GM19328 (cell line): Measurements from ENCODE around the gene LENEP.

Source experiments
- ATAC-seq: cut with Tn5 transposase; IDR thresholded peaks from one replicate; pipeline ENCODE4 v1.9.1; 2021; ENCODE audit warnings: mild to moderate bottlenecking, moderate library complexity; ENCODE audit not compliant: unreplicated experiment

LENEP gene

DNA sequence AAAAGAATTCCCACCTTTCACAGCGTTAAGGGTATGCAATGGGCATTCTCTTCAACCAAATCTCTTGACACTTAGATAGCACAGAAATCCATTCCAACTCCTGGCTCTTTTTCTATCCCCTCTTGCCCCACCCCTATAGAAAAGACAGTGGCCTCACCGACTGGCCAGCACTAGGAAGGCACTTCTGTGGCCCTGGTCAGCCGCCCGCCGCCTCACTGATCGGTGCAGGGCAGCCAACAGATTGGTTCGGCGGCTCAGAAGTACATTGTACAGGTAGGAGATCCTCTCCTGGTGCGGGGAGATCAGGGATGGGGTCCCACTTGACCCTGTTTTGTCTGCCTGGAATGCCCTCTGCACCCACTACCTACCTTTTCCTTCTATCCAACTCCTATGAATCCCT is 30.9 kb downstream of the LENEP start:
- ATAC-seq: no peak

DNA sequence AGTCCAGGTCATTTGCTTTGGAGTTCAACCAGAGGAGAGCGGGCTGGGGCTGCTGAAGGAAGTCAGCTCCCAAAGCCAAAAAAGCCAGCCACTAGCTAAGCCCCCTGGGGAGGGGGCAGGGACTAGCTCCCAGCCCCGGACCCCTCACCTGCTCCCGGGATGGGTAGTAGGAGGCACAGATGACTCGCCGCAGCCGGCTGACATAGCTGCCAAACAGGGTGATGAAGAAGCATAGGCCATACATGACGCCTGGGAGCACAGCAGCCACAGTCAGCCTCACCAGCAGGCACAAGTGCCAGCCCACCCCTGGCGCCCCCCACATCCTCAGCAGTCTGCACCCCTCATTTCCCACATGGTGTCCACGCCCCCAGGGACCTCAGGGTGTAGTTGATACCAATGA is 32.8 kb downstream of the LENEP start:
- no peak for ATAC-seq

DNA sequence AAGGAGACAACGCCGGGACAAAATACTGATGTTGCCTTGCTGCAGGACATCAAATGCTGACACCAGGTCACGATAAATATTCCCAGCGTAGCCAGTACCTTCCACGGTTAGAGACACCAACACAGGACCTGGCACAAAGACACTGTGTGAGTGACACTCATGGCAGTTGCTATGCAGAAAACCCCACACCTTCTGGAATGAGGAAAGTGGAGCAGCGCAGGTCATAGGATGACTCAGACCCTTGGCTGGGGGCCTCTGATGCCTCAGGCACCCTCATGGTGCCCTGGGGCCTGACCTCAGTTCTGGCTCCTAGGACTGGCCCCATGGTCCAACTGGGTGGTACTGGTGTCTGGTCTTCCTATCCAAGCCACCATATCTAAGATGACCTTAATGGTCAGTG is 33.2 kb downstream of the LENEP start:
- no peak for ATAC-seq

DNA sequence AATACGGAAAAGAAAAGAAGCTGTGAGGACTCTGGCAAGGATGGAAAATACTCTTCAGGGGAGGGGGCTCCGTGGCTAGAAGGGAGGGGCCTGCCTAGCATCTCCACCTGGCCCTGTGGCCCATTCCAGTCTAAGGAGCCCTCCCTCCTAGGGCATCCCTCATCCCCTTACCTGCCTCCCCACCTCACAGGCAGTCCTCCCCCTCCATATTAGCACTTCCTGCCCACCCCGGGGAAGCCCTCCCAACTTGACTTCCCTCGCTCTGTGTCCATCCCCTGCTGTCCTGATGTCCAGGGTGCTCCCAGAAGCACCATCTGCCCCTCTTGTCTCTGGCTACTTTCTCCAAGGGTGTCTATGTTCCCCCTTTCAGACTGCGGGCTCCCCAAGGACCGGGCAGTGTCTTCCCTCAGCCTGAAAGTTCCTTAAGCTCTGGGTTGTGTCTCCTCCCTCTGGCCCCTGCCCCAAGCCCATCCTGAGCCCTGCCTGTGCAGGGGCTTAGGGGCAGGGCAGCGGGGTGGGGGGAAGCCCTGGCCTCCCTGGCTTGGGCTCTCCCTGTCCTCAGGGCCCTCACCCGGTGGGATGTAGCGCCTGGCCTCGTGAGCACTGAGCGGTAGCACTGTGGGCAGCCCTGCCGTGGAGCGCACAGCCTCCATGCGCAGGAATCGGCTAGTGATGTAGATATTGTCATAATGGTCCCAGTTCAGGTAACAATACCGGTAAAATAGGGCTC is 36.3 kb downstream of the LENEP start:
- ATAC-seq: no peak

DNA sequence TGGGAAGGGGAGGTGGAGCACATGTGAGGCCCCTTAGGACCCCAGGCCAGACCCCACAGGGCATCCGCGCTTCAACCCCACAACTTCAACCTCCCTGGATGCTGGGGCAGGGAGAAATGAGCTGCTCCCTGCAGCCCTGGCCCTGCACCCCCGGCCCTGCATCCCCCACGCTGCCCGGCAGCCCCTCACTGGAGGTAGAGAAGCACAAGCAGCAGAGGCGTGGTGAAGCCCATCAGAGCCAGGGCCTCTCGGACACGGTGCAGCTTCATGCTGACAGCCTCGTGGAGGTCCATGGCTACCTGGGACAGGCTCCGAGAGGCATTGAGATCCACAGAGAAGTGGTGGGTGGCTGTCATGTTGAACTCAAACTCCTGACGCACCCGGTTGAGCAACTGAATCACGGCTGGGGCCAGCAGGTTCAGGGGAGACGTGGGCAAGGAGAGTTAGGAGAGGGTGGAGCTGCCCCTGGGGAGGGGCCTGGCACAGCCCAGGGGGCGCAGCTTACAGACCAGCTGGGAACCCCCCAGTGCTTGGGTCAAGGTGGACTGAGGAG is 36.9 kb downstream of the LENEP start:
- ATAC-seq: no peak

DNA sequence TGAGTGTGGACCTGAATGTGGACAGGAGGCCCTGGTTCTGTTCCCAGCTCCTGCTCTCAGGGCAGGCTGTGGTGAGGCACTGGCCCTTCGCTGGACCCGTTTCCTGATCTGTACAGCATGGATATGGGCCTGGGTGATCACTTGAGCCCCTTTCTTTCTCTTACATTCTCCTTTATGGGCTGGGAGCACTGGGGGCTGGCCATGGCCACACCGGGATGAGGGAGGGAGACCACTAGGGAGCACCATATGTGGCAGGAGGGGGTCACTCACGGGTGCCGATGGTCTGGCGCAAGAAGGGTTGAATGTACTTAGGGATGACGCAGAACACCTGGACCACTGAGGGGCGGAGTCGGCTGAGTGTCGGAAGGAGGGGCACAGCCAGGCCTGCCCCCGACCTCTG is 37.5 kb downstream of the LENEP start:
- no peak for ATAC-seq

DNA sequence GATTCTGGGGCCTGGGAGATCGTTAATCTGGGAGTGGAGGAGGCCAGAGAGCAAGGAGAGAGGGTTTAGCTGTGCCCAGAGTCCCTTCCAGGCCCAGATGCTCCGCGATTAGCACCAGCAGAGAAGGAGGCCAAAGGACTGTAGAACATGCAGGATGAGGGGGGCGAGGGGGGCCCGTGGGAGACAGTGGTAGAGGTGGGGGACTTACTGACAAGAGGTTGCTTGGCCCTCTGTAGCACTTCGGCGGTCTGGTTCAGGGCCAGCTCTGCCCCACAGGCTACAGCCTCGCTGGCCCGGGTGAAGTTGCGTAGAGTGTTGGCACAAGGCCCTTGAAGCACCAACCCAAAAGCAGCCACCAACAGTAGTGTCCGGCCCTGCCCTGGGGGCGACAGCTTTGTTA is 39.5 kb downstream of the LENEP start:
- no peak for ATAC-seq

DNA sequence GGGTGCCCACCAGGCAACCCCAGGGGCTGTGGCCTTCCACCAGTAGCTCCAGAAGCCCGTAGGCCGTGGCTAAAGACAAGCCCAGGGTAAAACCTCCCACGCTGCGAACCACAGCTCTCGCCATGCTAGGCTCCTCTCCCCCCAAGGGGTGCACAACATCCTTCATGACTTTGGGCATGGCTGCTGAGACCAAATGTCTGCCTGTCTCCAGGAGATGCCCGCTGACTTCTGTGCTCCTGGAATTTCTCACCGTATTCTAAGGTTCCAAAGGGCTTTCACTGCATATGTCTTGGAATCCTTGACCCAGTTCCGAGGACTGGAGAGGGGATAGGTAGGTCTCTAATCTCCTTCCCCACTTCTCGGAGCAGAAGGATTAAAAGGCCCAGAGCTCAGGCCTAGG is 40.1 kb downstream of the LENEP start, which contains the start of the genes DCST1 and DCST2:
Gene DCST1, plus strand, starts transcription at position 301 of the 400 bp plus-strand sequence. CDS start 213 bp downstream, outside the sequence.
Gene DCST2, minus strand, starts transcription at position 258 of the 400 bp plus-strand sequence. Its CDS starts 80 bp downstream, at position 178.
- no peak for ATAC-seq

DNA sequence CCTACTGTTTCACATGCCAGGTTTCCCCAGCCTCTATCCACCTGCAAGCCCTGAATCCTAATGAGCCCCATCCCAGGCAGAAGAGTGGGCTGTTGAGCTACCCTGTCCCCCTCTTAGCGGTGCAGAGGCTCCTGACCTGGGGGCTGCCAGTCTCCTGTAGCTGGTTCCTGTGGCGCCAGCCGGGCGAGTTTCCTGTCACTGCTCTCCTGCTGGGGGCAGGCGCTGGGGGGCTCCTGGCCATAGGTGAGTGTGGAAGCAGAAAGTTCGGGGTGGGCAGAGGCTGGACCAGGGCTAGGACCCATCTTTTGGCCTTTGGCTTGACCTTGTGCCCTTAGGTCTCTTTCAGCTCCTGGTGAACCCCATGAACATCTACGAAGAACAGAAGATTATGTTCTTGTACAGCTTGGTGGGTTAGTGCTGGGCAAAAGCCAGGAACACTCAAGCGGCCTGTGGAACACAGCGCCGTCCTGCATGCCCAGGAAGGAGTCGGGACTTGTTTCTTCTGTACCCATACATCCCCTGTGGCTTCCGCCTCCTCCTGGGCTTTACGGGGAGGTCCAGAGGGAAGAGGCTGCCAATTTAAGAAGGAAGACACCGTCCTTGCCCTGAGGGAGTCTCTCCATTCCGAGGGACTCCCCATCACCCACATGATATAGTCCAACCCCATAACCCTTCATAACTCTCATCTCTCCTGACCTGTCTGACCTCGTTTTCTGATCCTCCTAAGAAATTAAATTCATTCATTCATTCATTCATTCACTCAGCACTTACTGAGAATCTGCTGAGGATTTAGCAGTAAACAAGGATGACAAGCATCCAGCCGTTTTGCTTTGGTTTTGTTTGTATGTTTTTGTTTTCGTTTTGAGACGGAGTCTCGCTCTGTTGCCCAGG is 41.2 kb downstream of the LENEP start:
- ATAC-seq: no peak

DNA sequence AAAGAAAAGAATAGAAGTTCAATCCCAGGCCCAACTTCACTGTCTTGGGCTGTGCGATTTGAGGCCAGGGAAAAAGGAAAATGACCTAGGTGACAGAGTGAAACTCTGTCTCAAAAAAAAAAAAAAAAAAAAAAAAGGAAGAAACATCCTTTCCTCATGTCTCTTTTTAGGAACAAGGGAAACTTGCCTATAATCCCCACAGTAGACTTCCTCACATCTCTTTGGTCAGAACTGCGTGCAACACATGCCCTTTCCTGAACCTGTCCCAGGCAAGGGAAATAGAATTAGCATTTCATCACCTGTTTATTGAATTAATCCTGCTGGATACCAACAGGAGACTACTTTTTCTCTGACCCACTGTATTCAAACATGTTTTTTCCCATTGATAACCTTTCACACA is 42.5 kb downstream of the LENEP start:
- no peak for ATAC-seq

DNA sequence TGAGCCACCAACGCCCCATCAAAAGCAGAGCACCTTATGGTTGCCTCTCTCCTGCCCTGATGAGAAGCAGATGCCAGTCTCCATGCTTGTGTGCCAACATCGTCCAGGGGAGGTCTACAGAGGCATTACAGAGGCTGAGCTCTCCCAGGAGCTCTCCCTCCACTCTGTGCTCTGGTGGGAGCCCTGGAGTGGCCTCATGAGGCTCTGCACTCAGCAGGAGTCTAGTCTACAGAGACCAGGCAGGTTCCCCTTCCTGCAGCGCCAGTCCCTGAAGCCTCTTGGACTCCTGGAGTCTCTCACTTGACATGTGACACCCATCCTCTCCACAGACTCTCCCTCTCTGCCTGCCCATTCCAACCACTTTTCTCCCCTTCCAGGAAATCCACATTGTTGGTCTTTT is 43.7 kb downstream of the LENEP start:
- ATAC-seq: no peak

DNA sequence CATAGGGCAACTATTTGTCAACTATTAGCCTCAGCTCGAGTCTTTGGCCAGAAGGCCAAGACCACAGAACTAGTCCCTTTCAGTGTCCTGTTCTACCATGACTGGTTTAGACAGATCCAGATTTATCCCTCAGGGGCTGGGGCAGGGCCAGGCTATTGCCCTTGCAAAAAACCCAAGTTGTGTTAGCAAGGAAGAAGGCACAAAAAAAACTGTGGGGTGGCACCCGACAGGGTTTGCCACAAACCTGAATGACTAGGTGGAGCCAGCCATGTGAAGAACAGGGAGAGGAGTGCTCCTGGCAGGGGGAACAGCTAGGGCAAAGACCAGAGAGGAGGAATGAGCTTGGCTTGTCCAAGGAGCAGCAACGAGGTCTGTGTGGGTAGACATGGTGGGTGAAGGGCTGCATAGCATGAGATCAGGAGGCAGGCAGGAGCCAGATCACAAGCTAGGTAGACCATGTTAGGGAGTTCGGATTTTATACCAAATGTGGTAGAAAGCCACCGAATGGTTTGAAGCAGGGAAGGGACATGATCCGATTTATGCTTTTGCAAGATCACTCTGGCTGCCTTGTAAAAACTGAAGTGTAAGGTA is 44.6 kb downstream of the LENEP start:
- no peak for ATAC-seq

DNA sequence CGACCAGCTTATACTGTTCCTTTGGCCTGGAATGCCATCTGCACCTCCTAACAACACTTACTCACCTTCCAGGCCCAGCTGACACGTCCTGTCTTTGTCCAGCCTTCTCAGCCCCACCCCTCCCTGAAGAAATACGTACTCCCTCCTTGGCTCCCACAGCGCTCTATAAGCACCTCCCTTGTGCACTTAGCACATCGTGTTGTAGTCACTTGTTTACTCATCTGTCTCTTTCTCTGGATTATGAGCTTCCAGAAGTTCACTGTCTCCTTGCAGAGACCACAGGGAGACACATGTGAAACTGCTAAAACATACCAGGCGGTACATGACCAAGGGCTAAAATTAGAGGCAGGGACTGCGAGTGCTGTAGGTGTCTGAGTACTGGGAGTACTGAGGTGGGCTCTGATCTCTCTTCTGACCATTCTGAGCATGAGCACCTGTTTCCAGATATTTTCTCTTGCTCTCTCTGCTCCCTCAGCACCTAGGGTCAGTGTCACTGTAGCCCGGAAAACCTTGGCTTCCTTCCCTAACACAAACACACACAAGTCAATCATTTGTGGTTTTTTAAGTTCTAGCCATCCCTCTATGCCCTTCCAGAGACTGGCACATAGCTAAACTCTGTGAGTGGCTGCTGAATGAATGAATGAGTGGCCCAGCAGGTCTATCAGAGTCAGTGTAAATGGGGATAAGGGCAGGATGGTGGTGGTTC is 45.4 kb downstream of the LENEP start:
- no peak for ATAC-seq

DNA sequence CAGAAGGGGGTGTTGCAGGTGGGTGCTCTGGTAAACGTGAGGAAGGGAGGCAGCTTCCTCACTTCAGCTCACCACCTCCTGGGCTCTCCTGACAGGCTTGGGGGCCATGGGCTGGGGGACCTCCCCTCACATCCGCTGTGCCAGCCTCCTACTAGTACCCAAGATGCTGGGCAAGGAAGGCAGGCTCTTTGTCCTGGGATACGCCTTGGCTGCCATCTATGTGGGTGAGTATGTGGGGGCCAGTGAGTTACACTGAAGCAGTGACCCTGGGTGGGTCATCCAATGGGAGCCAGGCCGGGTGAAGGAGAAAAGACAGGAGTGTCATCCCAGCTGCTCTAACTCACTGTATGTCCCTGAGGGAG is 45.9 kb downstream of the LENEP start:
- ATAC-seq: no peak

DNA sequence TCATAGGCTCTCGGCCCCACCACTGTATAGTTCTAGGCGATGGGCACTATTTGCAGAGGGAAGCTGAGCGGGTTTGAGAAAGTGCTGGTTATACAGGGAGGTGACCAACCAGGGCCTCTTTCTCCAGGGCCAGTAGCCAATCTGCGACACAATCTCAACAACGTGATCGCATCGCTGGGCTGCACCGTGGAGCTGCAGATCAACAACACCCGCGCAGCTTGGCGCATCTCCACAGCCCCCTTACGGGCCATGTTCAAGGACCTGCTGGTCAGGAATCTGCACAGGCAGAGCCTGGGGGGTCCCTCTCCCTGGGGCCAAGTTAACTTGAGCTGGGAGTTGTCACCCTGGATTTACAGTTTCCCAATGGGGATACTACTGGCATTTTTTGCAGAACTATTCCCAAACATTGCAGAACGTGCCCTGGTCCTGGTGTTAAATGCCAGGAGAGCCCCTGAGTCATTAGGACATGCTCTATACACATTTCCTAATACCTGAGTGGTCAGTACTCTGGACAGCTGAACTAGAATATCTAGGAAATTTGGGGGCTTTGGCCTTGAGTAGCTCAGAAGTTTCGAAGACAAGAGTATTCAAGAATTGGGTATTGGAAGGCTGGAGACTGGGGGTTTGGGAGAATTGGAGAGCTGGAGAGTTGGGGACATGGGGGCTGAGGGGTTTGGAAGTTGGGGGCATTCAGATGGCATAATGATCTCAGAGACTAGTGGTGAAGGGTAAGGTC is 47.1 kb downstream of the LENEP start:
- no peak for ATAC-seq

DNA sequence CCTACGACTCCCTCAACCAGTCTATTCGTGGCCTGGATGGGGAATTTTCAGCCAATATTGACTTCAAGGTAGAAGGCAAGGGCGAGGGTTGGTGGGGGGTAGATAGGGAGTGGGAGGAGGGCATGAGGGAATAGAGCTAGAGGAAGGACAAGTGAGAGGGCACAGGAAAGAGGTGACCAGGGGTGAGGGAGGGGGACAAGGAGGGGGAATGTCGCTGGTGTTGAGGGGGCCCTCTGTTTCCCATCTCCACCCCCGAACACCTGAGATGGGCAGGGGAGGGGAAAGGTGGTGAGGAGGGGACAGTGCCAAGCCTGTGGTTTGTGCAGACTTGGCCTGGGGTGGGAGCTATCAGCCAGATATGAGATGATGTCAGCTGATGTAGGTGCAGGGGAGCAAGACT is 49.4 kb downstream of the LENEP start:
- ATAC-seq: no peak

DNA sequence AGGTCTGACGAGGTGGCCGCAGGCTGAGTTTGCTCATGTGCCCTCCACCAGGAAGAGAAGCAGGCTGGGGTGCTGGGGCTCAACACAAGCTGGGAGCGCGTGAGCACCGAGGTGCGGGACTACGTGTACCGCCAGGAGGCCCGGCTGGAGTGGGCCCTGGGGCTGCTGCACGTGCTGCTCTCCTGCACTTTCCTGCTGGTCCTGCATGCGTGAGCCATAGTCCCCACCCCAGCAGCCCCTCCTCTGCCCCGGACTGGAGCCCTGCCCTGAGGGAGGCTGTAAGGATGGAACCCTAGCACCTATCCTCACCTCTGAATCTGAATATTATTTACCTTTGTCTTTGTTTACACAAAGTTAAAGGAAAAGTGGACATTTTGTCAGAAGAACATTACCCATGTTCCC is 49.9 kb downstream of the LENEP start:
- ATAC-seq: no peak

DNA sequence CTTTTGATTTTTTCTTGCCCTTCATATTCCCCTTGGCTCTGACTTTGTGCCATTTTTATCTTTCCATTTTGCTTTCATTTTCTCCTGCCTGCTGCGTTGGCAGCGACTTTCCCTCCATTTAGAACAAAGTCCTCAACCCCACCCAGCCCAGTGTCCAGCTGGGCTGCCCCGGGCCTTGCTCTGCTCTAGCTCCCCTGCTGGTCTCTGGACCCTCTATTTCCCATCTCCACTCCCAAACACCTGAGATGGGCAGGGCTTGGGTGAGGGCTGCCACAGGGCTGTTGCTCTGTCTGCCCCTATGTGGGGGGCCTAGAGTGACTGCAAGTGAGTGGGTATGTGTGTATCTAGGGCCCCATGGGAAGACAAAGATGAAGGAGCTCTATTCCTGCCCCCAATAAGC is 50.4 kb downstream of the LENEP start:
- no peak for ATAC-seq
